ENCODE data around the gene GPC6. TPM values are rescaled to one million over a fixed set of nuclear protein-coding genes. Genes with fewer than 3 reads are reported as not detected.

GPC6 gene
- total RNA-seq, 1 experiment from 2014 or later: 0.22 TPM

DNA sequence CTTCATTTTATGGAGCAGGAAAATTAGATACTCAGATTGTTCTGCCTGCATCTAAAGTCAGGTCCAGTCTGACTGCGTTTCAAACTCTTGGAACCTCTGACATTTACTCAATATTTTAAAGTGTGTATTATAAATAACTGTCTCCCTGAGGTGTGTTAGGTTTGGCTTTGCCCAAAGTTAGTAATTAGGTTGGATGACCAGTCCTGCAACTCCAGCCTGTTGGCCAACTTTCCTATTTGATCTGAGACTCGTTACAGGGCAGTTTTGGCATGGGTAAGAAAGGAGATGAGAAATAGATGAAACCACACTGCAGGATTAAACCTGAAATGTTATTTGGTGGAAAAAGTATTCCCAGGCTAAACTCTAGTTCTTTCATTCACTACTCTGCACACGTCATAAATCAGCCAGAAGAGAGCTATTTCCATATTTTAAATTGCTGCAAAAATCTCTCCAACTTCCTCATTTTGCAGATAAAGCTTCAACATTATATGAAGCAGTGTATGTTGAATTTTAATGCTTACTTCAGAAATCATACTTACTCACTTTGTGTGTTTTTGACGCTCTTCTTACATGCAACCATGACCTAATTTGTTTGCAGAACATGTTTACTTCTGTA lies 895.8 kb downstream of the GPC6 start:
- POLR2A ChIA-PET: no interaction called here
- Histone ChIP-seq H3K4me3 (replicated peaks in 1 of 2; ENCODE audit: low read depth in 1 of 2, low read length in 2 of 2) (no peak overlapping the region), H3K9ac (ENCODE audit: low read length) (no peak overlapping the region), H4K20me1 (ENCODE audit: insufficient read depth) (no peaks in the 10 kb centered on the region), H3K4me2 (ENCODE audit: low read length) (no peak overlapping the region), H2AFZ (ENCODE audit: low read depth, low read length, poor library complexity, severe bottlenecking) (no peak overlapping the region), H3K27ac (ENCODE audit: low read depth, low read length) (no peak overlapping the region), H3K27me3 (ENCODE audit: insufficient read depth, low read length) (no peaks in the 10 kb centered on the region), H3K9me3 (ENCODE audit: control insufficient read depth in 1 of 2, insufficient read depth in 1 of 2, low read depth in 1 of 2, low read length in 2 of 2) (peaks cover 5% of the 10 kb centered on the region in 2 experiments; a peak in 2 of 4 replicates), H3K79me2 (ENCODE audit: insufficient read depth, low read length) (no peaks in the 10 kb centered on the region), H3K9me2 (ENCODE audit: insufficient read depth) (no peaks in the 10 kb centered on the region), H3K4me1 (ENCODE audit: control insufficient read depth in 1 of 2, insufficient read depth in 2 of 2, low read length in 2 of 2) (no peaks in the 10 kb centered on the region), H3K36me3 (ENCODE audit: control insufficient read depth in 1 of 2, insufficient read depth in 2 of 2, low read length in 2 of 2) (no peaks in the 10 kb centered on the region)
- no peak for ATAC-seq
- TF ChIP-seq FOSL1 (IDR thresholded peaks at IDR 0.05; ENCODE audit: low read depth) (no peak), POLR2AphosphoS5 (IDR thresholded peaks at IDR 0.05; ENCODE audit: low read depth, low read length) (no peak), CBX3 (IDR thresholded peaks at IDR 0.05; ENCODE audit: low read depth) (no peak), ELF1 (IDR thresholded peaks at IDR 0.05; ENCODE audit: borderline replicate concordance, low read depth) (no peak), REST (IDR thresholded peaks at IDR 0.05; ENCODE audit: low read depth) (no peak), CEBPB (IDR thresholded peaks at IDR 0.05; ENCODE audit: low read depth) (no peak), EZH2phosphoT487 (IDR thresholded peaks at IDR 0.05; ENCODE audit: borderline replicate concordance) (no peak), RAD21 (IDR thresholded peaks at IDR 0.05; ENCODE audit: low read depth) (no peak), TCF7L2 (IDR thresholded peaks at IDR 0.05; ENCODE audit: borderline replicate concordance, extremely low read depth, insufficient read depth, insufficient read length) (no peak), SIN3A (IDR thresholded peaks at IDR 0.05; ENCODE audit: low read depth) (no peak), SRF (IDR thresholded peaks at IDR 0.05; ENCODE audit: low read depth) (no peak), EZH2 (IDR thresholded peaks at IDR 0.05) (no peak), ZBTB33 (IDR thresholded peaks at IDR 0.05; ENCODE audit: extremely low read depth, insufficient replicate concordance, low read length) (no peak), POLR2A (IDR thresholded peaks at IDR 0.05; ENCODE audit: borderline replicate concordance, extremely low read depth, insufficient read depth, insufficient read length) (no peak), SP1 (IDR thresholded peaks at IDR 0.05; ENCODE audit: low read depth) (no peak), YY1 (IDR thresholded peaks at IDR 0.05; ENCODE audit: extremely low read depth, insufficient replicate concordance, low read depth, low read length) (no peak), EGR1 (IDR thresholded peaks at IDR 0.05; ENCODE audit: low read depth) (no peak)
- TF ChIP-seq, protein P1, sequence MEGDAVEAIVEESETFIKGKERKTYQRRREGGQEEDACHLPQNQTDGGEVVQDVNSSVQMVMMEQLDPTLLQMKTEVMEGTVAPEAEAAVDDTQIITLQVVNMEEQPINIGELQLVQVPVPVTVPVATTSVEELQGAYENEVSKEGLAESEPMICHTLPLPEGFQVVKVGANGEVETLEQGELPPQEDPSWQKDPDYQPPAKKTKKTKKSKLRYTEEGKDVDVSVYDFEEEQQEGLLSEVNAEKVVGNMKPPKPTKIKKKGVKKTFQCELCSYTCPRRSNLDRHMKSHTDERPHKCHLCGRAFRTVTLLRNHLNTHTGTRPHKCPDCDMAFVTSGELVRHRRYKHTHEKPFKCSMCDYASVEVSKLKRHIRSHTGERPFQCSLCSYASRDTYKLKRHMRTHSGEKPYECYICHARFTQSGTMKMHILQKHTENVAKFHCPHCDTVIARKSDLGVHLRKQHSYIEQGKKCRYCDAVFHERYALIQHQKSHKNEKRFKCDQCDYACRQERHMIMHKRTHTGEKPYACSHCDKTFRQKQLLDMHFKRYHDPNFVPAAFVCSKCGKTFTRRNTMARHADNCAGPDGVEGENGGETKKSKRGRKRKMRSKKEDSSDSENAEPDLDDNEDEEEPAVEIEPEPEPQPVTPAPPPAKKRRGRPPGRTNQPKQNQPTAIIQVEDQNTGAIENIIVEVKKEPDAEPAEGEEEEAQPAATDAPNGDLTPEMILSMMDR (IDR thresholded peaks at IDR 0.05 in 2 of 3, conservative IDR thresholded peaks at IDR 0.05 in 1 of 3; ENCODE audit: borderline replicate concordance in 1 of 3, insufficient read depth in 1 of 3, low read depth in 2 of 3, low read length in 2 of 3): no peak
- TF ChIP-seq, protein P2, sequence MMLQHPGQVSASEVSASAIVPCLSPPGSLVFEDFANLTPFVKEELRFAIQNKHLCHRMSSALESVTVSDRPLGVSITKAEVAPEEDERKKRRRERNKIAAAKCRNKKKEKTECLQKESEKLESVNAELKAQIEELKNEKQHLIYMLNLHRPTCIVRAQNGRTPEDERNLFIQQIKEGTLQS (IDR thresholded peaks at IDR 0.05): no peak
- CTCF ChIA-PET: no interaction called here
- intact Hi-C loops (cut with micrococcal nuclease): no loop called here
- DNase-seq (ENCODE audit: low read depth, low spot score): no peak
- RAD21 ChIA-PET (ENCODE audit: low non-redundant PET in 1 of 2, low total read pairs in 2 of 2, uncharacterized antibody in 2 of 2, unreplicated experiment in 2 of 2): no interaction called here
- no TSS peak for BruUV-seq (replicated peaks)
